ENCODE results near the gene ABHD14A. TPM values are rescaled to one million over a fixed set of nuclear protein-coding genes. Genes with fewer than 3 reads are reported as not detected.

ABHD14A gene
- total RNA-seq (2022; extraction: Qiagen RNA extraction; ENCODE audit: low read depth): 10.1 to 16.2 TPM (median 14.8 TPM) in 5 replicates

GRCh38 chr3:51974963-51975851 lies at the start of gene ABHD14A:
TSS of gene ABHD14A (plus strand) at chr3:51975064. CDS start at chr3:51975136, 72 bp downstream.

GRCh38 chr3:51941798-51942602 lies 32.9 kb upstream of the ABHD14A start, which contains the start of the genes PARP3 and RRP9:
TSS of gene PARP3 (plus strand) at chr3:51942363. CDS start at chr3:51943356, 993 bp downstream.
TSS of gene RRP9 (minus strand) at chr3:51941904. CDS start at chr3:51941867, 37 bp downstream.

GRCh38 chr3:51955175-51955892 lies 19.5 kb upstream of the ABHD14A start, which contains the start of gene GPR62:
TSS of gene GPR62 (plus strand) at chr3:51955381. CDS start at chr3:51955653, 272 bp downstream.

GRCh38 chr3:51967384-51968169 lies 7.3 kb upstream of the ABHD14A start, which contains the start of gene PCBP4:
TSS of gene PCBP4 (minus strand) at chr3:51967454. CDS start at chr3:51961240, 6,214 bp downstream.

GRCh38 chr3:51982838-51983577 lies 8.1 kb downstream of the ABHD14A start, which contains the start of gene ACY1:
TSS of gene ACY1 (plus strand) at chr3:51983535. CDS start at chr3:51984065, 530 bp downstream.

GRCh38 chr3:51995346-51996163 lies 20.7 kb downstream of the ABHD14A start, which contains the start of gene RPL29:
TSS of gene RPL29 (minus strand) at chr3:51995895. CDS start at chr3:51995461, 434 bp downstream.

Other genes starting within 250 kb of the ABHD14A start
- not detected in 5 replicates for gene IQCF6, start 195.8 kb upstream of the ABHD14A start, total RNA-seq (2022; extraction: Qiagen RNA extraction; ENCODE audit: low read depth)
- gene IQCF2, start 113.4 kb upstream of the ABHD14A start, total RNA-seq (2022; extraction: Qiagen RNA extraction; ENCODE audit: low read depth): not detected in 5 replicates
- gene IQCF5, start 99.5 kb upstream of the ABHD14A start, total RNA-seq (2022; extraction: Qiagen RNA extraction; ENCODE audit: low read depth): not detected in 5 replicates
- 0.07 to 0.44 TPM in 2 of 5 replicates, not detected in the others for gene IQCF1, start 71.7 kb upstream of the ABHD14A start, total RNA-seq (2022; extraction: Qiagen RNA extraction; ENCODE audit: low read depth)
- 38.9 to 52.7 TPM (median 50.9 TPM) in 5 replicates for gene RRP9, start 33.2 kb upstream of the ABHD14A start, total RNA-seq (2022; extraction: Qiagen RNA extraction; ENCODE audit: low read depth)
- gene PARP3, start 32.7 kb upstream of the ABHD14A start, total RNA-seq (2022; extraction: Qiagen RNA extraction; ENCODE audit: low read depth): 8.1 to 11.6 TPM (median 8.9 TPM) in 5 replicates
- 0.07 TPM in 1 of 5 replicates, not detected in the others for gene GPR62, start 19.7 kb upstream of the ABHD14A start, total RNA-seq (2022; extraction: Qiagen RNA extraction; ENCODE audit: low read depth)
- 11.0 to 13.8 TPM (median 12.3 TPM) in 5 replicates for gene PCBP4, start 7.6 kb upstream of the ABHD14A start, total RNA-seq (2022; extraction: Qiagen RNA extraction; ENCODE audit: low read depth)
- 24.7 to 33.5 TPM (median 33.1 TPM) in 5 replicates for gene ABHD14B, start 1.0 kb upstream of the ABHD14A start, total RNA-seq (2022; extraction: Qiagen RNA extraction; ENCODE audit: low read depth)
- gene ACY1, start 8.5 kb downstream of the ABHD14A start, total RNA-seq (2022; extraction: Qiagen RNA extraction; ENCODE audit: low read depth): 20.8 to 30.2 TPM (median 28.3 TPM) in 5 replicates
- 1,289 to 1,406 TPM (median 1,382 TPM) in 5 replicates for gene RPL29, start 20.8 kb downstream of the ABHD14A start, total RNA-seq (2022; extraction: Qiagen RNA extraction; ENCODE audit: low read depth)
- 12.8 to 14.3 TPM (median 13.1 TPM) in 5 replicates for gene DUSP7, start 81.5 kb downstream of the ABHD14A start, total RNA-seq (2022; extraction: Qiagen RNA extraction; ENCODE audit: low read depth)
- 15.9 to 20.8 TPM (median 19.1 TPM) in 5 replicates for gene POC1A, start 179.4 kb downstream of the ABHD14A start, total RNA-seq (2022; extraction: Qiagen RNA extraction; ENCODE audit: low read depth)
- gene ALAS1, start 223.1 kb downstream of the ABHD14A start, total RNA-seq (2022; extraction: Qiagen RNA extraction; ENCODE audit: low read depth): 46.7 to 57.0 TPM (median 52.8 TPM) in 5 replicates

Measured in A549 treated with CpdA at 1 μM for 4 hours (cell line).